GM12873 (cell line): ENCODE results near the gene MAGI3.

Experiments
- TF ChIP-seq, protein P1 (sequence below): IDR thresholded peaks from 2 replicates; pipeline ENCODE4 v1.5.1; 2012; ENCODE audit warnings: low read depth, mild to moderate bottlenecking, moderate library complexity, low read length, control low read depth; ENCODE audit not compliant: insufficient read depth; ENCODE audit errors: missing control alignments

The MAGI3 gene

DNA sequence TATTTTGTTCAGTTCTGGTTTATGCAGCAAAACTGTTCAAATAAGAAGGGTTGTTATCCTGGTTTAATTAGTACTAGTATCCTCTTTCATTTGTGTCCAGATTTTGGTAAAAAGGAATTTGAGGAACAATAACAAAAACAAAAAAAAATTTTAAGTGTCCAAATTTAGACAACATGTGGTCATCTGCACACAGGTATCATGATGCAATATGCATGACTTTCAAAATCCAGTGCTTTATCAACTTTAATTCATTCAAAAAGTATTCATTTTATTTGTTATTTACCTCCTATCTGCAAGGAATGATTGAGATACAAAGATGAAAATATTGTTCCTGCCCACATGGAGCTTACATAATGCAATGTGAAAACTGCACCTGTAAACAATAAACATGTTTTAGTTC is 16.7 kb upstream of the MAGI3 start:
- TF ChIP-seq, protein P1, sequence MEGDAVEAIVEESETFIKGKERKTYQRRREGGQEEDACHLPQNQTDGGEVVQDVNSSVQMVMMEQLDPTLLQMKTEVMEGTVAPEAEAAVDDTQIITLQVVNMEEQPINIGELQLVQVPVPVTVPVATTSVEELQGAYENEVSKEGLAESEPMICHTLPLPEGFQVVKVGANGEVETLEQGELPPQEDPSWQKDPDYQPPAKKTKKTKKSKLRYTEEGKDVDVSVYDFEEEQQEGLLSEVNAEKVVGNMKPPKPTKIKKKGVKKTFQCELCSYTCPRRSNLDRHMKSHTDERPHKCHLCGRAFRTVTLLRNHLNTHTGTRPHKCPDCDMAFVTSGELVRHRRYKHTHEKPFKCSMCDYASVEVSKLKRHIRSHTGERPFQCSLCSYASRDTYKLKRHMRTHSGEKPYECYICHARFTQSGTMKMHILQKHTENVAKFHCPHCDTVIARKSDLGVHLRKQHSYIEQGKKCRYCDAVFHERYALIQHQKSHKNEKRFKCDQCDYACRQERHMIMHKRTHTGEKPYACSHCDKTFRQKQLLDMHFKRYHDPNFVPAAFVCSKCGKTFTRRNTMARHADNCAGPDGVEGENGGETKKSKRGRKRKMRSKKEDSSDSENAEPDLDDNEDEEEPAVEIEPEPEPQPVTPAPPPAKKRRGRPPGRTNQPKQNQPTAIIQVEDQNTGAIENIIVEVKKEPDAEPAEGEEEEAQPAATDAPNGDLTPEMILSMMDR = no peak

DNA sequence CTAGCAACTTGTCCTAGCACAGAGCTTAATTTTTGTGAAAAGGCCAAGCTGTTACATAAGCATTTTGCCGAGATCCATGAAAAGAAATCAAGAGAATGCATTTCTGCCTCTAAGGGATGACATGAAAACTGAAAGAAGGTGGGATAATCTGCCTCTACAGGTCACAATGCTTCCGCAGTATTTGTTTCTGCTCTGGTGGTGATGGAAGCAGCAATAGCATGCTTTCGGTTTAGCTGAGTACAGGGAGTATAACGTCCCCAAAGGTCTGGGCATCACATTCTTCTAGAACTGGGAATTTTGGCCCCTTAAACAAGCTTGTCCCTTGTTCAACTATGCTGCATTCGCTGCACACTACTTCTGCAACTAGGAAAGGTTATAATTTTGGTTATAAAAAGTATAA is 14.4 kb upstream of the MAGI3 start:
- TF ChIP-seq, protein P1 = no peak

GRCh38 chr1:113380075-113380474 is 10.2 kb upstream of the MAGI3 start:
- TF ChIP-seq, protein P1 = no peak

- TF ChIP-seq, protein P1 = no peak
Observed at GRCh38 chr1:113388017-113388620, 2.2 kb upstream of the MAGI3 start.

DNA sequence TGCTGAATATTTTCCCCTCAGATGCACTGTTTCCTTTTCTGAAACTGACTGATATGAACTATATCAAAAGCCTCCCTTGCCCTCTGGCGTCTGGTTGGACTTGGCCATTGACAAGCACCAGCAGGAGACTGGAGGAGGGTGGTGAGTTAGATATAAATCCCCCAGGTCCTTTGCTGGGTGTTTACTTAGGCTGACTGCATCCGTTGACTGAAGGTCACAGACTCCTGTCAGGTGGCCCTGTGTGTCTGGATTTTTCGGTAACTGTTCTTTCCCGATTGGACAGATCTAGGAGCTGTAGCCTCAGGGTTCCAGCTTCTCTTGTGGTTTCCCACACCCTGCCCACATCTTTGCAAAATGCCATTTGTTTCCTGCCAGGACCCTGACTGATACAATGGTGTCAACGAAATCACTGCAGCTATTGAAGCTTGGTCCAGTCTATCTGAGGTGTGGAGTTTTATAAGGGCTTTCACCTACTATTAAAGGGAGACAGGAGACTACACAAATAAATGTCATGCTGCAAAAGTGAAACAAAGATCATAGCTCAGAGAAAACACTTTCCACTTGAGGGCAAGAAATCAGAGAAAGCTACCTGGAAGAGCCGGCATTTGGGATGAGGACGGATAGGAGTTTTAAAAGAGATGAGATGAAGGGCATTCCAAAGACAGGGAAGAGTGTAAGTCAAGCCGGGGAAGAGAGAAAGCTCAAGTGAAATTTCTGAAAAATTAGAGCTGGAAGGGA is 1.5 kb upstream of the MAGI3 start:
- TF ChIP-seq, protein P1 = no peak

DNA sequence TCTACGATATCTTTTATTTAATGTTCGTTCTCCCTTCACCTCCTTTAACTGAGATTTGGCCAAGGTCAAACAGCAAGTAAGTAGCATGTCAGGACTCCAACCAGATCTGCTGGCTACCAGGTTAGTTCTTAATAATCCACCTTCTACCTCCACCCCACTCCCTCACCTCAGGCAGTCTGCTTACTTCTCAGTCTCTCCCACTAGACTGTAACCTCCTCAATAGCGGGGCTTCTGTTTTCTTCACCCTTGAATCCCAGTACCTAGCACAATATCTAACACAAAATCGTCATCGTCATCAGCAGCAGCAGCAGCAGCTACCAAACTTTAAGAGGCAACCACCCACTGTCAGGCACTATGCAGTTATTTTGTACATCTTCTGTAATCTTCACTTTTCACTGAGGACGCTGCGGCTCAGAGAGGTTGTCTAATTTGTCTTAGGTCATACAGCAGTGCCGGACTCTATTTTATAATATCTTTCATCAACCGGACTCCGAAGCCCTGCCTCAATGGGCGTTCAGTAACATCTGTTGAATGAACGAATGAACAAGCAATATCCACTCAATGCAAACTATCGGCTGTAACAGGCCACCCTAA is 859 bp upstream of the MAGI3 start:
- TF ChIP-seq, protein P1 = no peak

- TF ChIP-seq, protein P1 = no peak
Observed at GRCh38 chr1:113390871-113391648, 745 bp downstream of the MAGI3 start.
